Naive thymus-derived CD4-positive, alpha-beta T cell (primary cell): ENCODE measurements around the gene SERPINB5. TPM values are rescaled to one million over a fixed set of nuclear protein-coding genes. Genes with fewer than 3 reads are reported as not detected.

Source experiments
- ATAC-seq: fragments of 150-1000 bp; cut with Tn5 transposase; 2 replicates; pipeline ENCODE4 v1.10.0; 2021; ENCODE audit warnings: mild to moderate bottlenecking, moderate library complexity
- CTCF ChIA-PET: fragments of 350-600 bp; sonication (Branson Sonifier 250); formaldehyde crosslinking; loops from one replicate; lab custom pipeline; 2021; ENCODE audit warnings: antibody characterized with exemption; lab: Charles Lee
- POLR2A ChIA-PET: fragments of 350-600 bp; sonication (Branson Sonifier 250); formaldehyde crosslinking; loops from one replicate; lab custom pipeline; 2021; ENCODE audit warnings: antibody characterized with exemption, inconsistent platforms; lab: Charles Lee
- DNase-seq, 9 donors: peaks; one replicate each; pipeline versions ENCODE4 v3.0.0 to v3.0.0-alpha.2; 2020 to 2022; ENCODE audit warnings: mixed read lengths in 1 of 9
- H3K27ac ChIP-seq: one replicate; pipeline ENCODE4 v1.7.0; 2013; ENCODE audit warnings: mild to moderate bottlenecking, low read depth, low read length, moderate library complexity
- H3K27me3 ChIP-seq, 2 donors: one replicate each; pipeline ENCODE4 v1.7.0; 2013; ENCODE audit warnings: low read length in 2 of 2, mild to moderate bottlenecking in 2 of 2, moderate library complexity in 2 of 2; ENCODE audit not compliant: control insufficient read depth in 2 of 2, insufficient read depth in 2 of 2
- H3K36me3 ChIP-seq, 3 experiments: 1 replicate in 2 of 3; 2 replicates in 1 of 3; pipeline ENCODE4 v1.7.0; 2013; ENCODE audit warnings: low read length in 3 of 3, mild to moderate bottlenecking in 3 of 3, moderate library complexity in 1 of 3; ENCODE audit not compliant: insufficient read depth in 3 of 3, control insufficient read depth in 2 of 3
- H3K4me1 ChIP-seq, 2 donors: one replicate each; pipeline ENCODE4 v1.7.0; 2013; ENCODE audit warnings: low read length in 2 of 2, mild to moderate bottlenecking in 2 of 2, moderate library complexity in 1 of 2; ENCODE audit not compliant: control insufficient read depth in 2 of 2, insufficient read depth in 2 of 2
- H3K4me3 ChIP-seq: 2 replicates; pipeline ENCODE4 v1.7.0; 2013; ENCODE audit warnings: mild to moderate bottlenecking, low read length
- H3K9me3 ChIP-seq, 3 experiments: 1 replicate in 2 of 3; 2 replicates in 1 of 3; pipeline ENCODE4 v1.7.0; 2013; ENCODE audit warnings: low read length in 3 of 3; ENCODE audit not compliant: control insufficient read depth in 2 of 3
- H3K27ac Mint-ChIP-seq, 9 donors: one replicate each; pipeline ENCODE4 v1.8.0; 2020 to 2022; ENCODE audit warnings: mixed read lengths in 9 of 9, mild to moderate bottlenecking in 8 of 9, moderate library complexity in 5 of 9, inconsistent platforms in 2 of 9
- H3K27me3 Mint-ChIP-seq, 5 donors: one replicate each; pipeline ENCODE4 v1.8.0; 2021 to 2022; ENCODE audit warnings: mixed read lengths in 5 of 5, mild to moderate bottlenecking in 1 of 5
- H3K36me3 Mint-ChIP-seq, 5 donors: one replicate each; pipeline ENCODE4 v1.8.0; 2020 to 2022; ENCODE audit warnings: mixed read lengths in 5 of 5, mild to moderate bottlenecking in 3 of 5, inconsistent platforms in 1 of 5
- H3K4me1 Mint-ChIP-seq, 7 donors: one replicate each; pipeline ENCODE4 v1.8.0; 2020 to 2022; ENCODE audit warnings: mixed read lengths in 7 of 7, mild to moderate bottlenecking in 3 of 7, inconsistent platforms in 1 of 7
- H3K4me3 Mint-ChIP-seq, 10 donors: one replicate each; pipeline ENCODE4 v1.8.0; 2020 to 2022; ENCODE audit warnings: mild to moderate bottlenecking in 10 of 10, mixed read lengths in 10 of 10, moderate library complexity in 6 of 10, inconsistent platforms in 2 of 10
- H3K9me3 Mint-ChIP-seq, 11 donors: one replicate each; pipeline ENCODE4 v1.8.0; 2020 to 2022; ENCODE audit warnings: mixed read lengths in 11 of 11, mild to moderate bottlenecking in 4 of 11, inconsistent platforms in 1 of 11, moderate library complexity in 1 of 11
- intact Hi-C, 2 donors: fragments of 100-400 bp; cut with micrococcal nuclease; formaldehyde crosslinking; loops; one replicate each; pipeline ENCODE4 v1.15.1; 2023
- polyA plus RNA-seq, 2 donors: library from polyadenylated mRNA; unstranded; fragments of 300-500 nt; fragmentation: Illumina TruSeq; gene quantifications; one replicate each; pipeline ENCODE4 v1.2.3, GENCODE V29; 2021
- total RNA-seq, 6 experiments: library from RNA in 5 of 6; stranded (reverse) in 5 of 6; gene quantifications; 1 replicate in 5 of 6; 2 replicates in 1 of 6; pipeline ENCODE4 v1.2.3 and lab custom pipeline; 2021 to 2026

The SERPINB5 gene
- total and polyA plus RNA-seq, 7 experiments from 2014 or later = not detected

- ChIA-PET POLR2A (no interaction called here), CTCF (interaction anchor here (1.0 kb wide), 1 partner anchor 23 kb away, joined by 3 read pairs; no protein-coding TSS in a partner anchor)
- Mint-ChIP-seq H3K4me1 (no peaks in the 10 kb centered on the region), H3K36me3 (no peaks in the 10 kb centered on the region), H3K4me3 (no peak overlapping the region), H3K9me3 (no peaks in the 10 kb centered on the region), H3K27me3 (peaks cover 0 to 36% (median 5%) of the 10 kb centered on the region in 5 donors), H3K27ac (no peak overlapping the region)
- Histone ChIP-seq H3K4me1 (no peaks in the 10 kb centered on the region), H3K4me3 (no peak overlapping the region), H3K27me3 (no peaks in the 10 kb centered on the region), H3K27ac (no peak overlapping the region), H3K36me3 (no peaks in the 10 kb centered on the region), H3K9me3 (no peaks in the 10 kb centered on the region)
- DNase-seq = no peak
- intact Hi-C loops = no loop called here
- no peak for ATAC-seq
Measured at GRCh38 chr18:63492851-63493250, 16.1 kb downstream of the SERPINB5 start.

GRCh38 chr18:63495675-63496074 lies 18.9 kb downstream of the SERPINB5 start:
- Mint-ChIP-seq H3K27ac (no peak overlapping the region), H3K4me1 (no peaks in the 10 kb centered on the region), H3K27me3 (peaks cover 0 to 28% (median 5%) of the 10 kb centered on the region in 5 donors), H3K36me3 (no peaks in the 10 kb centered on the region), H3K9me3 (no peaks in the 10 kb centered on the region), H3K4me3 (no peak overlapping the region)
- no peak overlapping the region for H3K4me3 ChIP-seq
- DNase-seq = no peak
- intact Hi-C loops = no loop called here
- H3K9me3 ChIP-seq = no peaks in the 10 kb centered on the region
- ChIA-PET POLR2A (no interaction called here), CTCF (no interaction called here)
- no peak overlapping the region for H3K27ac ChIP-seq
- H3K36me3 ChIP-seq = no peaks in the 10 kb centered on the region
- H3K4me1 ChIP-seq = no peaks in the 10 kb centered on the region
- no peak for ATAC-seq
- no peaks in the 10 kb centered on the region for H3K27me3 ChIP-seq

DNA sequence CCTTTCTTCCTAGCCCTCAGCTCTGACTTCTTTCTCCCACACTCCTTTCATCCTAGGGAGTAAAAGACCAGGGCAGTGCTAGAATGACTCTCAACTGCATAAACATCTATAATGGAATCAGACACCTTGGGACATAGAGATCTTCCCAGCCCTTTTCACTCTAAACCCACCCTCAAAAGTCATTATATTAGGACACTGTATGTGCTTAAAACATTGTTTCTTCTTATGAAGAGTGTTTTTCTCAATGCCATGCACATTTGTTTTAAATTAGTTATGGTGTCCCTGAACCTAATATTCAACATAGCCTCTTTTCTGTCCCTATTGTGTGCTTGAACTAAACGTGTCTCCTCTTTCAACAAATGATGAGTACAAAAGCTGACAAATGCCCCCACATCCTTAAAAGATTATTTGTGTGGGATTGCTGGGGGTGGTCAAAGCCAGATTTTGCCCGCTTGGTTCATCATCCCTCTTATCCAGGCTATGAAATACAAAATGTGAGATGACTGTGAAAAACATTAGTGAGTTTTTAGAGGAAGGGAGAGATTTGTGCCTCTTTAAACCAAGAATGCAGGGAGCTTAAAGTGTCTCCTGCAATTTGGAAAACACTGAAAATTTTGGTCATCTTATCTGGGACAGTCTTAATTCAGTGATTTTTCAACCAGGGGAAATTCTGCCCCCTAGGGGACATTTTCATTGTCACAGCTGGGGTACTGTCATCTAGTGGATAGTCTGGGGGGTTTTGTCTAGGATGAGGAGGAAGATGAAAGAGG lies 29.0 kb downstream of the SERPINB5 start:
- Mint-ChIP-seq H3K36me3 (no peaks in the 10 kb centered on the region), H3K27ac (no peak overlapping the region), H3K9me3 (peaks cover 0 to 2% (median 0%) of the 10 kb centered on the region in 11 donors), H3K27me3 (peaks cover 29 to 42% (median 36%) of the 10 kb centered on the region in 5 donors), H3K4me3 (no peak overlapping the region), H3K4me1 (peaks cover 0 to 1% (median 0%) of the 10 kb centered on the region in 7 donors)
- DNase-seq (no peak), ATAC-seq (no peak)
- intact Hi-C loops = no loop called here
- H3K36me3 ChIP-seq = no peaks in the 10 kb centered on the region
- no peaks in the 10 kb centered on the region for H3K9me3 ChIP-seq
- no peaks in the 10 kb centered on the region for H3K27me3 ChIP-seq
- no peak overlapping the region for H3K4me3 ChIP-seq
- POLR2A ChIA-PET = no interaction called here
- CTCF ChIA-PET = no interaction called here
- no peak overlapping the region for H3K27ac ChIP-seq
- H3K4me1 ChIP-seq = no peaks in the 10 kb centered on the region

DNA sequence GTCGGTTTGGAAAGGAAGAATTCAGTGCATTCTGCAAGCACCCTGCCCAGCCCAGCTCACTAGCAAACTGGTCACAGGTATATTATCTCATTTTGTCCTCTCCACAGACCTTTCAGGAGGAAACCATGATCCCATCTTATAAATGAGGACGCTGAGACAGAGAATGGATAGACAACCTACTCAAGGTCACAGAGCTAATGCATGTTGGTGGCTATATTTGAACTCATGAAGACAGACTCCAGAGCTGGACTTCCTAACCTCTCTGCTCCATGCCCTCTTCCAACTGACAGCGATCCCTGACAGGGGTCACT lies 29.5 kb downstream of the SERPINB5 start:
- H3K27me3 Mint-ChIP-seq = peaks cover 33 to 43% (median 39%) of the 10 kb centered on the region in 5 donors
- no peak overlapping the region for H3K27ac Mint-ChIP-seq
- H3K9me3 Mint-ChIP-seq = peaks cover 0 to 2% (median 0%) of the 10 kb centered on the region in 11 donors
- Histone ChIP-seq H3K4me1 (no peaks in the 10 kb centered on the region), H3K27ac (no peak overlapping the region), H3K4me3 (no peak overlapping the region), H3K27me3 (no peaks in the 10 kb centered on the region), H3K9me3 (no peaks in the 10 kb centered on the region), H3K36me3 (no peaks in the 10 kb centered on the region)
- ATAC-seq (no peak), DNase-seq (no peak)
- intact Hi-C loops = no loop called here
- ChIA-PET POLR2A (no interaction called here), CTCF (no interaction called here)
- H3K4me1 Mint-ChIP-seq = peaks cover 0 to 1% (median 0%) of the 10 kb centered on the region in 7 donors
- no peak overlapping the region for H3K4me3 Mint-ChIP-seq
- H3K36me3 Mint-ChIP-seq = no peaks in the 10 kb centered on the region

DNA sequence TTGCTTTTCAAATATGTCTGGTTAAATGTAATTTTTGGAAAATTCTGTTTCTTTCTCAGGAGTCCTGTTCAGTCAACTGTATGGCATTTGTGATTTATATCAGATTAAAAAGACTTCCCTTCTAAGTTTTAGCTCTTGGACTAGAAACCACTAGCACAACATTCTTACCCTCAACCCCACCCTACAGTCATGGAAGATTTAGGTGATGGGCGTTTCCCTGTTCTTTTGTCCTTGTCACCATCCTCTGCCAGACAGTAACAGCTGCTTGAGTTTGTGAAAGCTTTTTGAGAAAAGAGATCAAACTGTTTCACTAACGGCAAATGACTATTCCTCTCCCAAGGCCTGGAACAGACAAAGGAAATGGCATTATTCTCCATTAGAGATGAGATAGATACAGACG lies 31.8 kb downstream of the SERPINB5 start:
- no peaks in the 10 kb centered on the region for H3K36me3 Mint-ChIP-seq
- ATAC-seq = no peak
- intact Hi-C loops = no loop called here
- no peaks in the 10 kb centered on the region for H3K9me3 ChIP-seq
- no peak overlapping the region for H3K4me3 Mint-ChIP-seq
- H3K27me3 Mint-ChIP-seq = peaks cover 44 to 57% (median 53%) of the 10 kb centered on the region in 5 donors
- H3K27me3 ChIP-seq = no peaks in the 10 kb centered on the region
- H3K4me1 Mint-ChIP-seq = peaks cover 0 to 1% (median 0%) of the 10 kb centered on the region in 7 donors
- H3K36me3 ChIP-seq = no peaks in the 10 kb centered on the region
- no peak overlapping the region for H3K27ac Mint-ChIP-seq
- POLR2A ChIA-PET = interaction anchor here (0.7 kb wide), 1 partner anchor 882 kb away, joined by 3 read pairs; no protein-coding TSS in a partner anchor
- no peak overlapping the region for H3K4me3 ChIP-seq
- peaks cover 0 to 2% (median 0%) of the 10 kb centered on the region in 11 donors for H3K9me3 Mint-ChIP-seq
- H3K4me1 ChIP-seq = no peaks in the 10 kb centered on the region
- CTCF ChIA-PET = interaction anchor here (0.8 to 1.5 kb wide), 2 partner anchors 10 to 18 kb away, joined by 3 to 5 read pairs; no protein-coding TSS in a partner anchor
- no peak for DNase-seq
- no peak overlapping the region for H3K27ac ChIP-seq

DNA sequence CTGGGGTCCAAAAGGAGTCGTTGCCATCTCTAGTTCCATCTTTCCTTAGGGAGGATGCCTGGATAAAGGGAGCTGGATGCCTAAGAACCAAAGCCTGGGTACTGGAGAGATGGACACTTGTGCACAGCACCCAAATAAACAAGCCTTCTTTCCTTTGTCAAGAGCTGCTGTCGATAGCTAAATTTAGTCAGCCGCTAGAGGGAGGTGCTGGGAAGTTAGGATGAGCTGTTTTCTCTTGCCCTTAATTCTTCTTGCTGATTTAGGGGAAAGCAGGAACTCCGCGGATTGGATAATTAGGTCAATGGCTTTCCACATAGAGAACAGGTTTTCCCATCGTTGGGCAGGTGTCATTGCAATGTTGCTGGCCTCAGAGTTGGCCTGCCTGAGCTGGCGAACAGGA lies 34.5 kb downstream of the SERPINB5 start:
- H3K36me3 Mint-ChIP-seq = no peaks in the 10 kb centered on the region
- no peak overlapping the region for H3K27ac Mint-ChIP-seq
- ChIA-PET CTCF (interaction anchor here (0.9 kb wide), 2 partner anchors 13 to 451 kb away, joined by 3 read pairs; no protein-coding TSS in a partner anchor), POLR2A (no interaction called here)
- DNase-seq (no peak), ATAC-seq (no peak)
- no peak overlapping the region for H3K4me3 Mint-ChIP-seq
- Histone ChIP-seq H3K4me1 (no peaks in the 10 kb centered on the region), H3K27ac (no peak overlapping the region), H3K27me3 (no peaks in the 10 kb centered on the region), H3K4me3 (no peak overlapping the region), H3K9me3 (no peaks in the 10 kb centered on the region), H3K36me3 (no peaks in the 10 kb centered on the region)
- H3K27me3 Mint-ChIP-seq = peaks cover 45 to 53% (median 47%) of the 10 kb centered on the region in 5 donors
- intact Hi-C loops = no loop called here
- peaks cover 0 to 3% (median 0%) of the 10 kb centered on the region in 7 donors for H3K4me1 Mint-ChIP-seq
- H3K9me3 Mint-ChIP-seq = peaks cover 0 to 2% (median 0%) of the 10 kb centered on the region in 11 donors
